ENCODE results near the gene SPATA22.

DNA sequence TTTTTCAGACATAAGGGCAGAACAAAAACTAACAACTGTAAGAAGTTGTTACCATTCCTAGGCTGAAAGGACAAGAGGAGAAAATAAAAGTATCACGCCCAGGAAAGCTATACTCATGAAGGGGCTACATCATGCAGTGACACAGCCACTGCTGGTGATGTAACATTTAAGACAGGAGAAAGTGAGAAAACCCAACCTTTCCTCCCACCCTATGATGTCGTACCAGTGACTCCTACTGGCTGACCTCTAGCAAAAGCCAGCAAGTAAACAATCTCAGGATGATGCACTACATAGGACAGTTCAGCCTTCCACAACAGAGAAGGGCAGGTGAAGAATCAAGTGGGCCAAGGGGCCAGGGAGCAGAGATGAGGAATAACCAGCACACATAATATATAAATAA lies 24.0 kb downstream of the SPATA22 start:
- TF ChIP-seq EZH2phosphoT487 (IDR thresholded peaks at IDR 0.05; ENCODE audit: unreplicated experiment) (no peak), EZH2 (IDR thresholded peaks at IDR 0.05; ENCODE audit: low read depth, unreplicated experiment) (no peak), POLR2AphosphoS5 (IDR thresholded peaks at IDR 0.05; ENCODE audit: low read depth) (no peak)
- TF ChIP-seq, protein P1, sequence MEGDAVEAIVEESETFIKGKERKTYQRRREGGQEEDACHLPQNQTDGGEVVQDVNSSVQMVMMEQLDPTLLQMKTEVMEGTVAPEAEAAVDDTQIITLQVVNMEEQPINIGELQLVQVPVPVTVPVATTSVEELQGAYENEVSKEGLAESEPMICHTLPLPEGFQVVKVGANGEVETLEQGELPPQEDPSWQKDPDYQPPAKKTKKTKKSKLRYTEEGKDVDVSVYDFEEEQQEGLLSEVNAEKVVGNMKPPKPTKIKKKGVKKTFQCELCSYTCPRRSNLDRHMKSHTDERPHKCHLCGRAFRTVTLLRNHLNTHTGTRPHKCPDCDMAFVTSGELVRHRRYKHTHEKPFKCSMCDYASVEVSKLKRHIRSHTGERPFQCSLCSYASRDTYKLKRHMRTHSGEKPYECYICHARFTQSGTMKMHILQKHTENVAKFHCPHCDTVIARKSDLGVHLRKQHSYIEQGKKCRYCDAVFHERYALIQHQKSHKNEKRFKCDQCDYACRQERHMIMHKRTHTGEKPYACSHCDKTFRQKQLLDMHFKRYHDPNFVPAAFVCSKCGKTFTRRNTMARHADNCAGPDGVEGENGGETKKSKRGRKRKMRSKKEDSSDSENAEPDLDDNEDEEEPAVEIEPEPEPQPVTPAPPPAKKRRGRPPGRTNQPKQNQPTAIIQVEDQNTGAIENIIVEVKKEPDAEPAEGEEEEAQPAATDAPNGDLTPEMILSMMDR (conservative IDR thresholded peaks at IDR 0.05; ENCODE audit: low read depth in 2 of 2), result peak; percentile 69 to 93
- TF ChIP-seq, protein P2, sequence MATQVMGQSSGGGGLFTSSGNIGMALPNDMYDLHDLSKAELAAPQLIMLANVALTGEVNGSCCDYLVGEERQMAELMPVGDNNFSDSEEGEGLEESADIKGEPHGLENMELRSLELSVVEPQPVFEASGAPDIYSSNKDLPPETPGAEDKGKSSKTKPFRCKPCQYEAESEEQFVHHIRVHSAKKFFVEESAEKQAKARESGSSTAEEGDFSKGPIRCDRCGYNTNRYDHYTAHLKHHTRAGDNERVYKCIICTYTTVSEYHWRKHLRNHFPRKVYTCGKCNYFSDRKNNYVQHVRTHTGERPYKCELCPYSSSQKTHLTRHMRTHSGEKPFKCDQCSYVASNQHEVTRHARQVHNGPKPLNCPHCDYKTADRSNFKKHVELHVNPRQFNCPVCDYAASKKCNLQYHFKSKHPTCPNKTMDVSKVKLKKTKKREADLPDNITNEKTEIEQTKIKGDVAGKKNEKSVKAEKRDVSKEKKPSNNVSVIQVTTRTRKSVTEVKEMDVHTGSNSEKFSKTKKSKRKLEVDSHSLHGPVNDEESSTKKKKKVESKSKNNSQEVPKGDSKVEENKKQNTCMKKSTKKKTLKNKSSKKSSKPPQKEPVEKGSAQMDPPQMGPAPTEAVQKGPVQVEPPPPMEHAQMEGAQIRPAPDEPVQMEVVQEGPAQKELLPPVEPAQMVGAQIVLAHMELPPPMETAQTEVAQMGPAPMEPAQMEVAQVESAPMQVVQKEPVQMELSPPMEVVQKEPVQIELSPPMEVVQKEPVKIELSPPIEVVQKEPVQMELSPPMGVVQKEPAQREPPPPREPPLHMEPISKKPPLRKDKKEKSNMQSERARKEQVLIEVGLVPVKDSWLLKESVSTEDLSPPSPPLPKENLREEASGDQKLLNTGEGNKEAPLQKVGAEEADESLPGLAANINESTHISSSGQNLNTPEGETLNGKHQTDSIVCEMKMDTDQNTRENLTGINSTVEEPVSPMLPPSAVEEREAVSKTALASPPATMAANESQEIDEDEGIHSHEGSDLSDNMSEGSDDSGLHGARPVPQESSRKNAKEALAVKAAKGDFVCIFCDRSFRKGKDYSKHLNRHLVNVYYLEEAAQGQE (IDR thresholded peaks at IDR 0.05; ENCODE audit: unreplicated experiment), result no peak
- TF ChIP-seq, protein P3, sequence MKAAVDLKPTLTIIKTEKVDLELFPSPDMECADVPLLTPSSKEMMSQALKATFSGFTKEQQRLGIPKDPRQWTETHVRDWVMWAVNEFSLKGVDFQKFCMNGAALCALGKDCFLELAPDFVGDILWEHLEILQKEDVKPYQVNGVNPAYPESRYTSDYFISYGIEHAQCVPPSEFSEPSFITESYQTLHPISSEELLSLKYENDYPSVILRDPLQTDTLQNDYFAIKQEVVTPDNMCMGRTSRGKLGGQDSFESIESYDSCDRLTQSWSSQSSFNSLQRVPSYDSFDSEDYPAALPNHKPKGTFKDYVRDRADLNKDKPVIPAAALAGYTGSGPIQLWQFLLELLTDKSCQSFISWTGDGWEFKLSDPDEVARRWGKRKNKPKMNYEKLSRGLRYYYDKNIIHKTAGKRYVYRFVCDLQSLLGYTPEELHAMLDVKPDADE (IDR thresholded peaks at IDR 0.05), result no peak

Measured in GM23338 (cell line).